Peyer's patch (tissue), 4 donors: ENCODE measurements around the gene TEX51.

ENCODE experiments used
- POLR2A ChIP-seq, 2 donors: fragments of 450-650 bp; IDR thresholded peaks; one replicate each; pipeline ENCODE4 v1.5.1; 2017; ENCODE audit warnings: antibody characterized with exemption in 2 of 2, mild to moderate bottlenecking in 2 of 2, moderate library complexity in 2 of 2
- TF ChIP-seq, protein P1 (sequence below), 6 experiments: fragments of 450-650 bp in 4 of 6; fragments of 200-600 bp in 2 of 6; sonication (generic) in 1 of 6; IDR thresholded peaks; one replicate each; pipeline ENCODE4 v1.5.1; 2017 to 2019; ENCODE audit warnings: antibody characterized with exemption in 6 of 6, mild to moderate bottlenecking in 3 of 6, moderate library complexity in 1 of 6

DNA sequence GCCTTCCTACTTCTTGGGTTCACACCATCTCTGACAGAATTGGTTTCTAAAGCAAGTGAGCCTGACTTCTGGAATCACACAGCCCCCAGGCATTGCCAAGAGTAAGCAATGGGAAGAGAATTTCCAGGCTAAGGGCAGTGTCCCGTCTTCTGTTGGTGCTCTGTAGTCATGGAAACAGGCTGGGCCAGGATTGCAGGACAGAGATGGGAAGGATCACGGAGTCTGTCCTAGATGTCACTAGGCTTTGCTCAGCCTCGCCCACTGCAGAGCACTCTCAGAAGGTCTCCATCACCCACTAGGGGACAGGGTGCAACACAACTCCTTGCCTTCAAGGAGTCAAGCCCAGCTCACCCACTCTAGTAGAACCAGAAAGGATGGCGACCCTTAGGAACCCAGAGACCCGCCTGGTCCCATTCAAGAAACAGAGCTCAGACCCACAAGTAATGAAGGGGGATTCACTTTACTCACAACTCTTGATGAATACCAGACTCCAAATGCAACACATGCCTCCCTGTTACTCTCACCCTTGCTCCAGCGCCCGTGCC, 48.6 kb upstream of the TEX51 start:
- TF ChIP-seq, protein P1, sequence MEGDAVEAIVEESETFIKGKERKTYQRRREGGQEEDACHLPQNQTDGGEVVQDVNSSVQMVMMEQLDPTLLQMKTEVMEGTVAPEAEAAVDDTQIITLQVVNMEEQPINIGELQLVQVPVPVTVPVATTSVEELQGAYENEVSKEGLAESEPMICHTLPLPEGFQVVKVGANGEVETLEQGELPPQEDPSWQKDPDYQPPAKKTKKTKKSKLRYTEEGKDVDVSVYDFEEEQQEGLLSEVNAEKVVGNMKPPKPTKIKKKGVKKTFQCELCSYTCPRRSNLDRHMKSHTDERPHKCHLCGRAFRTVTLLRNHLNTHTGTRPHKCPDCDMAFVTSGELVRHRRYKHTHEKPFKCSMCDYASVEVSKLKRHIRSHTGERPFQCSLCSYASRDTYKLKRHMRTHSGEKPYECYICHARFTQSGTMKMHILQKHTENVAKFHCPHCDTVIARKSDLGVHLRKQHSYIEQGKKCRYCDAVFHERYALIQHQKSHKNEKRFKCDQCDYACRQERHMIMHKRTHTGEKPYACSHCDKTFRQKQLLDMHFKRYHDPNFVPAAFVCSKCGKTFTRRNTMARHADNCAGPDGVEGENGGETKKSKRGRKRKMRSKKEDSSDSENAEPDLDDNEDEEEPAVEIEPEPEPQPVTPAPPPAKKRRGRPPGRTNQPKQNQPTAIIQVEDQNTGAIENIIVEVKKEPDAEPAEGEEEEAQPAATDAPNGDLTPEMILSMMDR (IDR thresholded peaks at IDR 0.05) = no peak
- TF ChIP-seq POLR2A (IDR thresholded peaks at IDR 0.05) = no peak
